GM10266 (cell line): ENCODE measurements around the gene CRACDL.

Experiments
- DNase-seq: peaks from one replicate; pipeline ENCODE4 v3.0.0; 2012; ENCODE audit errors: extremely low spot score
- TF ChIP-seq, protein P1 (sequence below): IDR thresholded peaks from 2 replicates; pipeline ENCODE4 v1.5.1; 2012; ENCODE audit warnings: mild to moderate bottlenecking, low read depth; ENCODE audit not compliant: control insufficient read depth, insufficient read depth; ENCODE audit errors: missing control alignments

The CRACDL gene

DNA sequence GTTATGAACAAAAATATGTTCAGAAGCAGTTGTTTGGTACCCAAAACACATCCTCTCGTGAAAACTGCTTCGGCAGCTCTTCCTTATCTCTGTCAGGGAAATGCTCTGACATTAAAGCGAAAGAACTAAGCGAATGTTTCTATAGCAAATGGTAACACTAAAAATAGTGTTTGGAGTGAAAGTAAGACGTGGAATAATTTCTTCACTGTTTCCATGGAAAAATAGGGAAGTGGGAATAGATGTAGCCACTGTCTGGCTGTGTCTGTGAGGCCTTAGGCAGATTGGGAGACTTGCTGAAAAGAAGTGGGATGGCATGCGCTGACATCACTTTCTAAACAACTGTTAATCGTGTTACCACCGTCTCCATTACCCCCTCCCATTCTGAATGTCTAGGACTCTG, 11.5 kb upstream of the CRACDL start:
- TF ChIP-seq, protein P1, sequence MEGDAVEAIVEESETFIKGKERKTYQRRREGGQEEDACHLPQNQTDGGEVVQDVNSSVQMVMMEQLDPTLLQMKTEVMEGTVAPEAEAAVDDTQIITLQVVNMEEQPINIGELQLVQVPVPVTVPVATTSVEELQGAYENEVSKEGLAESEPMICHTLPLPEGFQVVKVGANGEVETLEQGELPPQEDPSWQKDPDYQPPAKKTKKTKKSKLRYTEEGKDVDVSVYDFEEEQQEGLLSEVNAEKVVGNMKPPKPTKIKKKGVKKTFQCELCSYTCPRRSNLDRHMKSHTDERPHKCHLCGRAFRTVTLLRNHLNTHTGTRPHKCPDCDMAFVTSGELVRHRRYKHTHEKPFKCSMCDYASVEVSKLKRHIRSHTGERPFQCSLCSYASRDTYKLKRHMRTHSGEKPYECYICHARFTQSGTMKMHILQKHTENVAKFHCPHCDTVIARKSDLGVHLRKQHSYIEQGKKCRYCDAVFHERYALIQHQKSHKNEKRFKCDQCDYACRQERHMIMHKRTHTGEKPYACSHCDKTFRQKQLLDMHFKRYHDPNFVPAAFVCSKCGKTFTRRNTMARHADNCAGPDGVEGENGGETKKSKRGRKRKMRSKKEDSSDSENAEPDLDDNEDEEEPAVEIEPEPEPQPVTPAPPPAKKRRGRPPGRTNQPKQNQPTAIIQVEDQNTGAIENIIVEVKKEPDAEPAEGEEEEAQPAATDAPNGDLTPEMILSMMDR: no peak
- DNase-seq: no peak

DNA sequence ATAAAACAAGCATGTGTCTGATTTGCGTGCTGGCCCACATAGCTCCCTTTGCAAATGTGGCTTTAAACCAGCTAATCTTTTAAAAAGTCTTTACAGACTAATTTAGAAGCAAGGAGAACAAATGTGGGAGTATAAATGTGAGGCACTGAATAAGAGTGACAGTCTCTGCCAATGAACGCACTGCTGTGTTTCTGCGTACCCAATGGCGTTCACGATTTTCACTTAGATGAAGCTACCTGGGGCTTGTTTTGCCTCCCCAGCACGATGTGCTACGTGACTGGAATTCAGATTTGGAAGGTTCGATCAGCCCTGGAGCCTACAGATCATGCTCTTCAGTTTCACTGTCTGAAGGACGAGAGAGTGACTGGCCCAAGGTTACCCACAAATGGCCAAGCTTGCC, 10.8 kb upstream of the CRACDL start:
- TF ChIP-seq, protein P1: no peak
- no peak for DNase-seq

DNA sequence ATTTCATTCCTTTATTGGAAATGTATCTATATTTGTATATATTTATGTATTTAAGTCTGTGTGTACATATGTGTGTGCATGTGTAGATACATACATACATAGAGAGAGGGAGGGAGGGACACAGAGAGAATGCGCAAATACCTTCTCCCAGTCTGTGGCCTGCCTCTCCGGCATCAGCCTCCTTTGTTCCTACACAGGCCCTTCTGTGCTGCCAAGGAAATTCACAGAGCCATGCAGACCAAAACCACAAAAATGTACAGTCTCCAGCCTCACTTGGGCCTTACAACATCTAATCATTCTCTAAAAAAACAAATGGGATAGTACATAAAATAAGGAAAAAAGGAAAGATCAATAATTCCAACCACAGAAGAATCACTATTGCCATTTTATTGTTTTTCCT, 8.8 kb upstream of the CRACDL start:
- TF ChIP-seq, protein P1: no peak
- DNase-seq: no peak

DNA sequence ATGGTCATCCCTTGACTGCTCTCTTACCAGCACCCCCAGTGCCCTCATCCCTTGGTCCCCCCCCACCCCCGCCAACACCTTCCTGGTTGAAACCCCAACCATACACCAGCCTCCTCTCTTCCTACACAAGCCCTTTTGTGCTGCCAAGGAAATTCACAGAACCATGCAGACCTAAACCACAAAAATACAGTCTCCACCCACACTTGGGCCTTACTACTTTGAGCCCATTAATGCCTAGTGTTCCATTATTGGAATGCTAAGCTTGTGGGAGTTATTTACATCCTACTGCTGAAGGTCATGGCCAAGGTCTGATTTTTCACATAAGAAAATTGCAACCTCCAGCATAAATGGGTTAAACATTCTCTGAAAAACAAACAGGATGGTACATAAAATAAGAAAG, 4.1 kb upstream of the CRACDL start:
- TF ChIP-seq, protein P1: no peak
- no peak for DNase-seq

DNA sequence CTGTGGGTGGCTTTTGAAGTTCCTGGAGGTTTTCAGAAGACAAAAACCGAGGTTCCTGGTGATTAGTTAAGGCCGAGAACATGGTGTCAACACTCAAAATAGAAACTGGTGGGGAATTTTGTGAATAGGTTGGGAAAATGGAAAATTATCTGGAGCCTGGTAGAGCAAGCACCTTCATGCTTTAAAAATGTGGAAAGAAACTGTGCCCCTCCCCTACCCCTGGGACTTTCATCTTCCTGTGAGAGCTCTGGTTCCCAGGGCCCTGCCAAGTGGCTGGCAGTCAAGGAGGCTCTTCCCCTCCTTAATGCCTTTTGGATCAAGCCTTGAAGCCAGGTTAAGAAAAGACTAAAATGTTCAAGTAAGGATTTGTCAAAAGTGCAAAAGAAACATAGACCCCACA, 1.9 kb upstream of the CRACDL start:
- TF ChIP-seq, protein P1: no peak
- DNase-seq: no peak

DNA sequence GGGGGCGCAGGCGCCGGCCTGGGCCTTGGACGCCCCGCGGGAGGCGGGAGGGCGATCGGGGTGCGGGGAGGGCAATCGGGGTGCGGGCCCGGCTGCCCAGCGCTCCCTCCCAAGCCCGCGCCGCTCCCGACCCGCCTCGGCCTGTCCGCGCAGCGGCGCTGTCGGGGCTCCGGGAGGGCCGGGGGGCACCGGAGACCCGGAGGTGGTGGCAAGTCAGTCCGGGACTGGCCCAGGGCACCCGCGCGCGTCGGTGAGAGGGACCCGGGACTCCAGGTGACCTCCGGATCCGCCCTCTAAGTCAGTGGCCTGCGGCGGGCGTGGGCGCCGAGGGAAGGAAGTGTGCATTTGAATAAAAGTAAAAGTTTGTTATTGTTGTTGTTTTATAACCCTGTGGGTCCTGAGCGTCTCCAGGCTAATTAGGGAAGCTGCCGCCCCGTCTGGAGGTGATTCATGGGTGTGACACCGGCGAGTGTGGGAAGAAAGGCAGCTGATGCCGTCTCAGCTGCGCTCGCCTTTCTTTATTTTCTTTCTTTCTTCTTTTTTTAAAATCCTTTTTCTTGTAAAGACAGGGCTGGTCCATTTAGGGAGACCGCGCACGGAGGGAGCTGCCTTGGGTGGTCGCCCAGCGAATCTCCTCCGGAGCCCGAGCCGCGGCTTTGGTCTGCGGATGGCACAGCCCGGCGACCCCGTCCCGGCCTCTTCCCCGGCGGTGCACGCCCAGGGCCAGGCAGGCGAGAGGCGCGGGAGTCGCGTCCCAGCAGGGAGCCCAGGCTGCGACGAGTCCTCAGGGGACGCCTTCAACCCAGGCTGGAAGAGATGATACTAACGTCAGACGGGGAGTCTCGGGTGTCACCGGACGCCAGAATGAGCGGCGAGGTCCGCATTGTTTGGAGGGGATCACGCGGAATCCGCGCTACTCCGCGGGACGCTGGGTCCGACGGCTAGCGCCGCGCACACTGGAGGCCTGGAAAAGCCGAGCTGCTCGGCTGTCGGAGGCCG, 627 bp upstream of the CRACDL start:
- peak; percentile 33 for DNase-seq
- TF ChIP-seq, protein P1: no peak

DNA sequence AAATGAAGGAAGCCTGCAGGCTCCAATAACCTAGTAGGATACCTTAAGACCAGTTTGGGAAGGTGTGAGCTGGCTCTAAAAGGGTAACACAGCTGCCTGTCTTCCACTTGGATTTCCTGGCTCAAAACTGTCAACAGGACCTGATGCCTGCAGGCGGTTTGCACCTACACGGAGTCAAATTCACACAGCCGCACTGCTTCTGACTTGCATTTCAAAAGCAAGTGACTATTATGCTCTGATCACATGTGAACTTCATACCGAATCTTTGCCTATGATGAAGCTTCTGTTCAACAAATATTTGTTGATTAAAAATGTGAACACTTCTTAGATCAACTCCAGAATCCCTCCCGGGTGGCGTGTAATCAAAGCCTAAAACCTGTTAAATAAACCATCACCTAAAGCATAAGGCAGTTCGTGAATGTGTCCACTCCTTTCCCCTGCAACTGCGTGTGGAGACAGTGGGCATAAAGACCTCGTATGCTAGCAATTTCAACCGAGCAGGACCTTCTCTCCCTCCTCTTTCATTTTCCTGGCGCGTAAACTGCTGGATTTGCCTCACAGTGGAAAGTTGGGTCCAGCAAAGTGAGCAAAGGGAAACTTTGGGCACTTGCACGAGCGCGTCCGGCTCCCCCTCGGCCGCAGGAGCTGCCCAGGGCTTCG, 784 bp downstream of the CRACDL start:
- DNase-seq: peak; percentile 33
- TF ChIP-seq, protein P1: no peak
